H9 (cell line): Measurements from ENCODE around the gene DCAF6. TPM values are rescaled to one million over a fixed set of nuclear protein-coding genes. Genes with fewer than 3 reads are reported as not detected.
A peak's percentile ranks its signal among the peaks of the same experiment; 100 is the strongest.

Source experiments
- DNase-seq: peaks from one replicate; pipeline ENCODE4 v3.0.0-alpha.2; 2017
- H2AFZ ChIP-seq: one replicate; pipeline ENCODE4 v1.6.1; 2013; ENCODE audit warnings: mild to moderate bottlenecking, low read length, control low read depth, moderate library complexity
- H2AK5ac ChIP-seq: 2 replicates; pipeline ENCODE4 v1.6.1; 2013; ENCODE audit warnings: low read length, control low read depth, mixed read lengths; ENCODE audit not compliant: insufficient read length
- H2BK120ac ChIP-seq: one replicate; pipeline ENCODE4 v1.6.1; 2013; ENCODE audit warnings: low read depth, mild to moderate bottlenecking, low read length, control low read depth, inconsistent platforms; ENCODE audit not compliant: poor library complexity, severe bottlenecking
- H2BK12ac ChIP-seq: 2 replicates; pipeline ENCODE4 v1.6.1; 2013; ENCODE audit warnings: low read length, control low read depth, mixed read lengths, low read depth; ENCODE audit not compliant: insufficient read length
- H2BK15ac ChIP-seq: 2 replicates; pipeline ENCODE4 v1.6.1; 2013; ENCODE audit warnings: low read depth, low read length, control low read depth
- H2BK20ac ChIP-seq: one replicate; pipeline ENCODE4 v1.6.1; 2013; ENCODE audit warnings: low read depth, mild to moderate bottlenecking, low read length, control low read depth, inconsistent platforms; ENCODE audit not compliant: poor library complexity, severe bottlenecking
- H2BK5ac ChIP-seq: 2 replicates; pipeline ENCODE4 v1.6.1; 2013; ENCODE audit warnings: low read length, control low read depth, mixed read lengths; ENCODE audit not compliant: insufficient read length
- H3K14ac ChIP-seq: 2 replicates; pipeline ENCODE4 v1.6.1; 2013; ENCODE audit warnings: low read length, control low read depth; ENCODE audit not compliant: insufficient read depth
- H3K18ac ChIP-seq: 2 replicates; pipeline ENCODE4 v1.6.1; 2013; ENCODE audit warnings: low read depth, mild to moderate bottlenecking, mixed read lengths, low read length, control low read depth; ENCODE audit not compliant: insufficient read length
- H3K23ac ChIP-seq: 2 replicates; pipeline ENCODE4 v1.6.1; 2013; ENCODE audit warnings: low read length, control low read depth, mixed read lengths, low read depth; ENCODE audit not compliant: insufficient read length
- H3K23me2 ChIP-seq: 2 replicates; pipeline ENCODE4 v1.6.1; 2013; ENCODE audit warnings: low read depth, mild to moderate bottlenecking, mixed read lengths, low read length, control low read depth; ENCODE audit not compliant: insufficient read length, poor library complexity, severe bottlenecking
- H3K27ac ChIP-seq: 2 replicates; pipeline ENCODE4 v1.5.1; 2013; ENCODE audit warnings: low read length, control low read depth, mixed read lengths, low read depth; ENCODE audit not compliant: insufficient read length
- H3K27me3 ChIP-seq: 2 replicates; pipeline ENCODE4 v1.6.1; 2013; ENCODE audit warnings: low read length, control low read depth, inconsistent platforms; ENCODE audit not compliant: insufficient read depth
- H3K4ac ChIP-seq: 2 replicates; pipeline ENCODE4 v1.6.1; 2013; ENCODE audit warnings: low read depth, mild to moderate bottlenecking, control low read depth, inconsistent platforms, low read length, moderate library complexity
- H3K4me1 ChIP-seq: 2 replicates; pipeline ENCODE4 v1.6.1; 2013; ENCODE audit warnings: low read length, control low read depth, inconsistent platforms; ENCODE audit not compliant: insufficient read depth
- H3K4me2 ChIP-seq: 2 replicates; pipeline ENCODE4 v1.6.1; 2013; ENCODE audit warnings: low read length, control low read depth, mixed read lengths; ENCODE audit not compliant: insufficient read length, insufficient read depth
- H3K56ac ChIP-seq: 2 replicates; pipeline ENCODE4 v1.6.1; 2013; ENCODE audit warnings: low read depth, mild to moderate bottlenecking, mixed read lengths, low read length, control low read depth; ENCODE audit not compliant: insufficient read length
- H3K79me1 ChIP-seq: 2 replicates; pipeline ENCODE4 v1.6.1; 2013; ENCODE audit warnings: low read depth, mild to moderate bottlenecking, moderate library complexity, low read length, control low read depth, inconsistent platforms; ENCODE audit not compliant: insufficient read depth, poor library complexity, severe bottlenecking
- H3K79me2 ChIP-seq: 2 replicates; pipeline ENCODE4 v1.6.1; 2013; ENCODE audit warnings: low read length, control low read depth, inconsistent platforms; ENCODE audit not compliant: insufficient read depth
- H3K9ac ChIP-seq: 2 replicates; pipeline ENCODE4 v1.6.1; 2013; ENCODE audit warnings: low read length, control low read depth, mixed read lengths; ENCODE audit not compliant: insufficient read length; ENCODE audit errors: extremely low read depth
- H3K9me3 ChIP-seq: one replicate; pipeline ENCODE4 v1.6.1; 2013; ENCODE audit warnings: low read depth, low read length, inconsistent platforms; ENCODE audit not compliant: control insufficient read depth
- H3T11ph ChIP-seq: one replicate; pipeline ENCODE4 v1.6.1; 2013; ENCODE audit warnings: mild to moderate bottlenecking, low read length, control low read depth, inconsistent platforms
- H4K20me1 ChIP-seq: one replicate; pipeline ENCODE4 v1.6.1; 2013; ENCODE audit not compliant: control insufficient read depth, insufficient read length, insufficient read depth
- H4K5ac ChIP-seq: 2 replicates; pipeline ENCODE4 v1.6.1; 2013; ENCODE audit warnings: low read depth, mild to moderate bottlenecking, mixed read lengths, low read length, control low read depth; ENCODE audit not compliant: insufficient read length
- H4K8ac ChIP-seq: replicated peaks from 2 replicates; pipeline ENCODE4 v1.6.1; 2013; ENCODE audit warnings: low read length, control low read depth, mixed read lengths, low read depth; ENCODE audit not compliant: insufficient read length
- H4K91ac ChIP-seq: 2 replicates; pipeline ENCODE4 v1.6.1; 2013; ENCODE audit warnings: low read depth, mild to moderate bottlenecking, moderate library complexity, mixed read lengths, low read length, control low read depth; ENCODE audit not compliant: insufficient read length
- H3K27ac Mint-ChIP-seq, 3 experiments: 2 replicates in 2 of 3; 3 replicates in 1 of 3; pipeline ENCODE4 v1.8.0; 2020 to 2021; ENCODE audit warnings: mixed read lengths in 3 of 3, mild to moderate bottlenecking in 1 of 3, moderate library complexity in 1 of 3
- H3K27me3 Mint-ChIP-seq: 2 replicates; pipeline ENCODE4 v1.8.0; 2021; ENCODE audit warnings: low read depth, mild to moderate bottlenecking, moderate library complexity, mixed read lengths
- H3K36me3 Mint-ChIP-seq, 3 experiments: 2 replicates in 2 of 3; 3 replicates in 1 of 3; pipeline ENCODE4 v1.8.0; 2020 to 2021; ENCODE audit warnings: low read depth in 3 of 3, mixed read lengths in 3 of 3; ENCODE audit not compliant: insufficient read depth in 1 of 3
- H3K4me1 Mint-ChIP-seq, 2 experiments: 2 replicates each; pipeline ENCODE4 v1.8.0; 2020; ENCODE audit warnings: mixed read lengths in 2 of 2
- H3K4me3 Mint-ChIP-seq, 2 experiments: 2 replicates in 1 of 2; 3 replicates in 1 of 2; pipeline ENCODE4 v1.8.0; 2020 to 2021; ENCODE audit warnings: mild to moderate bottlenecking in 2 of 2, mixed read lengths in 2 of 2, moderate library complexity in 1 of 2
- H3K9me3 Mint-ChIP-seq, 2 experiments: 2 replicates in 1 of 2; 3 replicates in 1 of 2; pipeline ENCODE4 v1.8.0; 2020; ENCODE audit warnings: mild to moderate bottlenecking in 2 of 2, mixed read lengths in 2 of 2, moderate library complexity in 1 of 2
- WGBS: extraction: QIAGEN DNeasy Blood & Tissue Kit; methylation state at CpG from one replicate; pipeline ENCODE4 v1.1.7; 2013; ENCODE audit warnings: missing lambda C conversion rate, low lambda C conversion rate, mixed read lengths; ENCODE audit not compliant: insufficient read length; ENCODE audit errors: extremely low coverage; 5-methylcytosine and 5-hydroxymethylcytosine counted together
- total RNA-seq: library from RNA; stranded (reverse); gene quantifications from 2 replicates; pipeline ENCODE4 v1.2.1, GENCODE V29; 2021
- TF ChIP-seq, protein P1 (sequence below): fragments of 200-600 bp; sonication (generic); conservative IDR thresholded peaks from 3 replicates; pipeline ENCODE4 v1.8.0; 2021; ENCODE audit warnings: antibody characterized with exemption, mild to moderate bottlenecking

DCAF6 gene
- total RNA-seq, 1 experiment from 2014 or later = 16.0 TPM

DNA sequence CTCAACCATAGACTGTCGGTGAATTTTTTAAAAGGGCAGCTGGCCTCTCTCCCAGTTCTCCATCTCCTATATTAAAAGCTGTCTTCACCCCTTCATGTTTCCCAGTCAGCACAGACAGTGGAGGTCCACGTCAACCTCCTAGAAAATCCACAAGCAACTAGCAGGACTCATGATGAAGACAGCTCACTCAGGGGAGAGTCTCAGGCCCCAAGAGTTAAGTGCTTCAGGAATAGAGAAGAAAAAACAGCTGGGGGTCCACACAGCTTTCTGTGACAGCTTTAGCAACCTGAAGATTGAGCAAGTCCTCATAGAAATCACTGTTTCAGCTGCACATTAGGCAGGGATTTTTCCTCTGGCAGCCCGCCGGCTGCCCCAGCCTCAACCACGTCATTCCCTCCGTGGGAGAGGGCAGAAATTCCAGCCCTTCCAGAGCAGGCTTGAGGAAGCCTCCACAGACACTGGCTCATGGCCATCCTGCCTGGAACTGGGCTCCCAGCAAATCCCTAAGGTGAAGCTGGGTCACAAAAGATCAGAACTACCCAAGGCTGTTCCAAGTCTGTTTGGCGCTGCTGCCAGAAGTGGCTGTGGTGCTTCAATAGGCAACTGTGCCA, 185.0 kb downstream of the DCAF6 start:
- Histone ChIP-seq H2BK15ac (no peak overlapping the region), H3K56ac (no peak overlapping the region), H3K23ac (no peak overlapping the region), H3K27me3 (no peaks in the 10 kb centered on the region), H2BK120ac (no peak overlapping the region), H3K4me1 (no peaks in the 10 kb centered on the region; the same call in 1 of the 2 replicates), H3K79me1 (no peaks in the 10 kb centered on the region), H3K14ac (no peak overlapping the region), H4K5ac (no peak overlapping the region), H2AK5ac (no peak overlapping the region), H4K91ac (no peak overlapping the region), H2BK5ac (no peak overlapping the region), H3K4me2 (no peak overlapping the region), H3K9ac (no peak overlapping the region), H3K9me3 (no peaks in the 10 kb centered on the region), H3K27ac (no peak overlapping the region), H3K23me2 (no peaks in the 10 kb centered on the region), H2BK12ac (no peak overlapping the region), H4K8ac (no peak overlapping the region), H3K79me2 (no peaks in the 10 kb centered on the region), H3K4ac (no peak overlapping the region), H3T11ph (no peak overlapping the region), H2BK20ac (no peak overlapping the region), H2AFZ (no peak overlapping the region), H3K18ac (no peak overlapping the region), H4K20me1 (no peaks in the 10 kb centered on the region)
- Mint-ChIP-seq H3K4me3 (no peak overlapping the region), H3K27me3 (no peaks in the 10 kb centered on the region), H3K4me1 (peaks cover 0 to 1% of the 10 kb centered on the region in 2 experiments; a peak in 1 of 4 replicates), H3K27ac (peak overlapping the region in 1 of 3 experiments; percentile 50; a peak in 1 of 7 replicates), H3K36me3 (peaks cover 15 to 29% (median 25%) of the 10 kb centered on the region in 3 experiments), H3K9me3 (peaks cover 13 to 14% of the 10 kb centered on the region in 2 experiments; a peak in 4 of 5 replicates)
- no CpG with 5 or more reads among the region's 7 CpGs for WGBS
- no peak for DNase-seq
- TF ChIP-seq, protein P1, sequence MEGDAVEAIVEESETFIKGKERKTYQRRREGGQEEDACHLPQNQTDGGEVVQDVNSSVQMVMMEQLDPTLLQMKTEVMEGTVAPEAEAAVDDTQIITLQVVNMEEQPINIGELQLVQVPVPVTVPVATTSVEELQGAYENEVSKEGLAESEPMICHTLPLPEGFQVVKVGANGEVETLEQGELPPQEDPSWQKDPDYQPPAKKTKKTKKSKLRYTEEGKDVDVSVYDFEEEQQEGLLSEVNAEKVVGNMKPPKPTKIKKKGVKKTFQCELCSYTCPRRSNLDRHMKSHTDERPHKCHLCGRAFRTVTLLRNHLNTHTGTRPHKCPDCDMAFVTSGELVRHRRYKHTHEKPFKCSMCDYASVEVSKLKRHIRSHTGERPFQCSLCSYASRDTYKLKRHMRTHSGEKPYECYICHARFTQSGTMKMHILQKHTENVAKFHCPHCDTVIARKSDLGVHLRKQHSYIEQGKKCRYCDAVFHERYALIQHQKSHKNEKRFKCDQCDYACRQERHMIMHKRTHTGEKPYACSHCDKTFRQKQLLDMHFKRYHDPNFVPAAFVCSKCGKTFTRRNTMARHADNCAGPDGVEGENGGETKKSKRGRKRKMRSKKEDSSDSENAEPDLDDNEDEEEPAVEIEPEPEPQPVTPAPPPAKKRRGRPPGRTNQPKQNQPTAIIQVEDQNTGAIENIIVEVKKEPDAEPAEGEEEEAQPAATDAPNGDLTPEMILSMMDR = no peak
